CD4-positive, alpha-beta T cell (primary cell): ENCODE data around the gene PLXNB2. TPM values are rescaled to one million over a fixed set of nuclear protein-coding genes. Genes with fewer than 3 reads are reported as not detected.
"Not testable (repeated sequence)": the region's sequence is repeated elsewhere in the genome, so short reads cannot be mapped to it uniquely, and the experiment has no call there.

Experiments used
- ATAC-seq: fragments of 200-7000 bp; cut with Tn5 transposase; one replicate; pipeline ENCODE4 v1.10.0; 2022; ENCODE audit warnings: mild to moderate bottlenecking; ENCODE audit not compliant: poor library complexity
- CTCF ChIA-PET: fragments of 350-600 bp; sonication (Branson Sonifier 250); formaldehyde crosslinking; loops from one replicate; lab custom pipeline; 2021; ENCODE audit warnings: antibody characterized with exemption, inconsistent platforms; lab: Charles Lee
- POLR2A ChIA-PET: fragments of 350-600 bp; sonication (Branson Sonifier 250); formaldehyde crosslinking; loops from one replicate; lab custom pipeline; 2021; ENCODE audit warnings: antibody characterized with exemption, inconsistent platforms; lab: Charles Lee
- DNase-seq, 14 experiments: peaks; one replicate each; pipeline ENCODE4 v3.0.0-alpha.2; 2013 to 2020; ENCODE audit warnings: mixed read lengths in 2 of 14
- H3K27ac ChIP-seq, 2 donors: one replicate each; pipeline versions ENCODE4 v1.5.1 to v1.7.0; 2013; ENCODE audit warnings: low read length in 2 of 2, low read depth in 1 of 2, mild to moderate bottlenecking in 1 of 2
- H3K27me3 ChIP-seq, 2 experiments: 1 replicate in 1 of 2; 2 replicates in 1 of 2; pipeline versions ENCODE4 v1.6.1 to v1.7.0; 2013; ENCODE audit warnings: low read length in 2 of 2, control low read depth in 1 of 2, mild to moderate bottlenecking in 1 of 2, moderate library complexity in 1 of 2; ENCODE audit not compliant: insufficient read depth in 2 of 2, control insufficient read depth in 1 of 2
- H3K36me3 ChIP-seq: one replicate; pipeline ENCODE4 v1.6.1; 2013; ENCODE audit warnings: low read length, control low read depth; ENCODE audit not compliant: insufficient read depth
- H3K4me1 ChIP-seq: one replicate; pipeline ENCODE4 v1.6.1; 2013; ENCODE audit warnings: low read length, control low read depth; ENCODE audit not compliant: insufficient read depth
- H3K4me3 ChIP-seq: one replicate; pipeline ENCODE4 v1.5.1; 2013; ENCODE audit warnings: mild to moderate bottlenecking, low read length, moderate library complexity
- H3K9me3 ChIP-seq, 2 experiments: 1 replicate in 1 of 2; 2 replicates in 1 of 2; pipeline versions ENCODE4 v1.6.1 to v1.7.0; 2013; ENCODE audit warnings: low read length in 2 of 2, mild to moderate bottlenecking in 2 of 2, control low read depth in 1 of 2, moderate library complexity in 1 of 2; ENCODE audit not compliant: control insufficient read depth in 1 of 2, insufficient read depth in 1 of 2
- H3K27ac Mint-ChIP-seq: one replicate; pipeline ENCODE4 v1.8.0; 2020; ENCODE audit warnings: mixed read lengths
- H3K27me3 Mint-ChIP-seq: one replicate; pipeline ENCODE4 v1.8.0; 2021; ENCODE audit warnings: mixed read lengths
- H3K36me3 Mint-ChIP-seq: one replicate; pipeline ENCODE4 v1.8.0; 2021; ENCODE audit warnings: low read depth, mixed read lengths
- H3K4me1 Mint-ChIP-seq: one replicate; pipeline ENCODE4 v1.8.0; 2021; ENCODE audit warnings: low read depth, mixed read lengths
- H3K4me3 Mint-ChIP-seq: one replicate; pipeline ENCODE4 v1.8.0; 2020; ENCODE audit warnings: mild to moderate bottlenecking, mixed read lengths
- H3K9me3 Mint-ChIP-seq: one replicate; pipeline ENCODE4 v1.8.0; 2020; ENCODE audit warnings: mixed read lengths
- intact Hi-C, 2 experiments: fragments of 100-400 bp; cut with DNase I in 1 of 2; cut with micrococcal nuclease in 1 of 2; formaldehyde crosslinking; loops; one replicate each; pipeline versions ENCODE4 v1.15.1 to v1.9.0; 2023 to 2025; cut with DNase I, micrococcal nuclease
- total RNA-seq, 174 experiments: library from RNA in 2 of 174; stranded (reverse) in 2 of 174; gene quantifications; one replicate each; pipeline ENCODE4 v1.2.3 and lab custom pipeline; 2021 to 2026
- TF ChIP-seq, protein P1 (sequence below): fragments of 200-600 bp; IDR thresholded peaks from one replicate; pipeline ENCODE4 v1.8.0; 2022; ENCODE audit warnings: antibody characterized with exemption, mild to moderate bottlenecking

Gene PLXNB2
- total RNA-seq, 2 experiments from 2014 or later = 2.8 to 3.9 TPM

DNA sequence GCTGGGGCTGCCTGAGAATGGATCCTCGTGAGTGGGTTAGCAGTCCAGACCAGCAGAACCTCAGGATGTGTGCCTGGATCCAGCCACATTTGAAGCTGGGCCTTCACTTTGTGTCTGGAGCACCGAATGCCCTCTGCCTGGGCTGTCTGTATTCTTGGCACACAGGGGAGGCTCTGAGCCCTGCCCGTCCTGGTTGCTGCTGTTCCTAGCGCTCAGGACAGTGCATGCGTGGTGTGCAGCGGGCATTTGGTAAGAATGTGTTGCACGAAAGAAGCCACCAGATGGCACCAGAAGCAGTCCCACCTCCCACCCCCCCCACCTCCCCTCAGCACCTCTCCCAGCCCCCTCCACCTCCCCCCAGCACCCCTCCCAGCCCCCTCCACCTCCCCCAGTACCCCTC lies 33.1 kb downstream of the PLXNB2 start:
- H3K27me3 Mint-ChIP-seq = no peaks in the 10 kb centered on the region
- peak in 12 of 14 experiments; percentile 22 to 73 (median 36) for DNase-seq

DNA sequence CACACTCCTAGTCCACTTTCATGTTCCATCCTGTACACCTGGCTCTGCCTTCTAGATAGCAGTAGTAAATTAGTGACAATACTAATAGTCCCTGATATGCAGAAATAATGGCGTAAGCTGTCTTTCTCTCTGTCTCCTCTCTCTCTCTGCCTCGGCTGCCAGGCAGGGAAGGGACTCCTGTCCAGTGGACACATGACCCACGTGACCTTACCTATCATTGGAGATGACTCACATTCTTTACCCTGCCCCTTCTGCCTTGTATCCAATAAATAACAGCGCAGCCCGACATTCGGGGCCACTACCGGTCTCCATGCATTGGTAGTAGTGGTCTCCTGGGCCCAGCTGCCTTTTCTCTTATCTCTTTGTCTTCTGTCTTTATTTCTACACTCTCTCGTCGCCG lies 33.7 kb downstream of the PLXNB2 start:
- H3K9me3 Mint-ChIP-seq, H3K27ac ChIP-seq, H3K27ac Mint-ChIP-seq, H3K4me3 ChIP-seq, H3K27me3 ChIP-seq, H3K36me3 ChIP-seq, H3K27me3 Mint-ChIP-seq, POLR2A ChIA-PET, H3K36me3 Mint-ChIP-seq, DNase-seq, ATAC-seq: not testable (repeated sequence)
- Histone ChIP-seq H3K4me1 (peaks cover 35% of the 10 kb centered on the region), H3K9me3 (peaks cover 0 to 15% of the 10 kb centered on the region in 2 experiments)
- H3K4me3 Mint-ChIP-seq = peak overlapping the region; percentile 43
- intact Hi-C loops = loop anchor here in 1 of 2 experiments (1.0 to 10.0 kb wide), 3 partner anchors 54 to 341 kb away; partner anchors contain the start of gene DENND6B
- peaks cover 15% of the 10 kb centered on the region for H3K4me1 Mint-ChIP-seq
- CTCF ChIA-PET = interaction anchor here (1.0 kb wide), 1 partner anchor 347 kb away, joined by 3 read pairs; no protein-coding TSS in a partner anchor

More for the DNA sequence above, 33.1 kb downstream of the PLXNB2 start:
- intact Hi-C loops = loop anchor here in 1 of 2 experiments (1.0 to 10.0 kb wide), 3 partner anchors 53 to 340 kb away; partner anchors contain the start of gene DENND6B
- CTCF ChIA-PET = interaction anchor here (1.0 kb wide), 1 partner anchor 347 kb away, joined by 3 read pairs; no protein-coding TSS in a partner anchor
- H3K36me3 ChIP-seq = no peaks in the 10 kb centered on the region
- no peak overlapping the region for H3K27ac Mint-ChIP-seq
- no peak for ATAC-seq
- H3K4me3 ChIP-seq = no peak overlapping the region
- peaks cover 14% of the 10 kb centered on the region for H3K4me1 Mint-ChIP-seq
- H3K36me3 Mint-ChIP-seq = no peaks in the 10 kb centered on the region
- no peak overlapping the region for H3K27ac ChIP-seq
- peaks cover 0 to 15% of the 10 kb centered on the region in 2 experiments for H3K9me3 ChIP-seq
- TF ChIP-seq, protein P1, sequence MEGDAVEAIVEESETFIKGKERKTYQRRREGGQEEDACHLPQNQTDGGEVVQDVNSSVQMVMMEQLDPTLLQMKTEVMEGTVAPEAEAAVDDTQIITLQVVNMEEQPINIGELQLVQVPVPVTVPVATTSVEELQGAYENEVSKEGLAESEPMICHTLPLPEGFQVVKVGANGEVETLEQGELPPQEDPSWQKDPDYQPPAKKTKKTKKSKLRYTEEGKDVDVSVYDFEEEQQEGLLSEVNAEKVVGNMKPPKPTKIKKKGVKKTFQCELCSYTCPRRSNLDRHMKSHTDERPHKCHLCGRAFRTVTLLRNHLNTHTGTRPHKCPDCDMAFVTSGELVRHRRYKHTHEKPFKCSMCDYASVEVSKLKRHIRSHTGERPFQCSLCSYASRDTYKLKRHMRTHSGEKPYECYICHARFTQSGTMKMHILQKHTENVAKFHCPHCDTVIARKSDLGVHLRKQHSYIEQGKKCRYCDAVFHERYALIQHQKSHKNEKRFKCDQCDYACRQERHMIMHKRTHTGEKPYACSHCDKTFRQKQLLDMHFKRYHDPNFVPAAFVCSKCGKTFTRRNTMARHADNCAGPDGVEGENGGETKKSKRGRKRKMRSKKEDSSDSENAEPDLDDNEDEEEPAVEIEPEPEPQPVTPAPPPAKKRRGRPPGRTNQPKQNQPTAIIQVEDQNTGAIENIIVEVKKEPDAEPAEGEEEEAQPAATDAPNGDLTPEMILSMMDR = peak; percentile 38
- peaks cover 30% of the 10 kb centered on the region for H3K4me1 ChIP-seq
- no peak overlapping the region for H3K4me3 Mint-ChIP-seq
- H3K27me3 ChIP-seq = no peaks in the 10 kb centered on the region
- no peaks in the 10 kb centered on the region for H3K9me3 Mint-ChIP-seq
- POLR2A ChIA-PET = no interaction called here

DNA sequence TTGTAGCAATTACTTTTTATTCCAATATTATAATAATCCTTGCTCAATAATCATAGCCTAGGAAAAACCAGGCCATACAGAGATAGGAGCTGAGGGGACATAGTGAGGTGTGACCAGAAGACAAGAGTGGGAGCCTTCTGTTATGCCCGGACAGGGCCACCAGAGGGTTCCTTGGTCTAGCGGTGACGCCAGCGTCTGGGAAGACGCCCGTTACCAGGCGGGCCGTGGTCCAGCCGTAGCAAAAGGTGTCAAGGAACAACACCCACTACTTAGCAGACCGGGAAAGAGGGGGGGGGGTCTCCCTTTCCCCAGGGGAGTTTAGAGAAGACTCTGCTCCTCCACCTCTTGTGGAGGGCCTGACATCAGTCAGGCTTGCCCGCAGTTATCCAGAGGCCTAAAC lies 34.1 kb downstream of the PLXNB2 start:
- H3K27ac Mint-ChIP-seq, H3K36me3 ChIP-seq, H3K27me3 ChIP-seq, H3K36me3 Mint-ChIP-seq, DNase-seq, H3K4me3 ChIP-seq, ATAC-seq, H3K27ac ChIP-seq, H3K4me3 Mint-ChIP-seq, H3K9me3 Mint-ChIP-seq, H3K27me3 Mint-ChIP-seq: not testable (repeated sequence)
- ChIA-PET CTCF (interaction anchor here (1.4 kb wide), 1 partner anchor 54 kb away, joined by 3 read pairs; no protein-coding TSS in a partner anchor), POLR2A (interaction anchor here (0.9 kb wide), 1 partner anchor 42 kb away, joined by 3 read pairs; no protein-coding TSS in a partner anchor)
- peaks cover 19% of the 10 kb centered on the region for H3K4me1 Mint-ChIP-seq
- peaks cover 40% of the 10 kb centered on the region for H3K4me1 ChIP-seq
- H3K9me3 ChIP-seq = peaks cover 0 to 15% of the 10 kb centered on the region in 2 experiments
- intact Hi-C loops = loop anchor here in 1 of 2 experiments (10.0 kb wide), 1 partner anchor 341 kb away; no protein-coding TSS in a partner anchor

DNA sequence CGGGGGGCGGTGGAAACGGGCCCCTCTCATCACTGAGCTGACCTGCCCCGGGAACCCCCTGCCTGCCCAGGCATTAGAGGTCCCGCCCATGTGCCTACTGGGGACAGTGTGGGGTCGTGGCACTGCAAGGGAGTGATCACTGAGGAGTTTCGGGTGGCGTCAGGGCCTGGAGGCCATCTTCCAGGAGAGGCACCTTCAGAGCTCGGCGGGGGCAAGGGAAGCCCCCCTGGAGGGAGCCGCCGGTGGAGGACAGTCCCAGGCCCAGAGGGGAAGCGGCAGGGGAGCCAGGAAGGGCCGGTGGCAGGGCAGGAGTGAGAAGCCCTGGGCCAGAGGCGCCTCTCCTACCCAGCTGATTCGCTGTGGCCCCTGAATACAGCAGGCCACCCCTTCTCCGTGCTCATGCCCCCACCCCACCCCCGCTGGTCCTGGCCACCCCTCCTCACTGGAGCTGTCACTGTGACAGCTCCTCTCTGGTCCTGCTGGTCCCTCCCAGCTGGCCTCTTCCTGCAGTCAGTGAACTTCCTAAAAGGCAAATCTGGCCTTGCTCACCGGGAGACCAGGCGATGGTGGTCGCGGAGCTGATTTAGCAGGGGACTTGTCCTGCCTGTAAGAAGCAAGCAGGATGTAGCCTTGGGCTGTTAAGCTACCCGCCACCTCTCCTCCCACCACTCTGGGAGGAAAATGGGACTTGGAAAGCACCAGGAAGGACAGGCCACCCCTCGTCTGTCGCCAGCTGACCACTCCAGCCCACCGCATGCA lies 35.2 kb downstream of the PLXNB2 start:
- Histone ChIP-seq H3K9me3 (peaks cover 0 to 13% of the 10 kb centered on the region in 2 experiments), H3K4me1 (peaks cover 46% of the 10 kb centered on the region), H3K27ac (no peak overlapping the region), H3K36me3 (no peaks in the 10 kb centered on the region), H3K4me3 (no peak overlapping the region), H3K27me3 (no peaks in the 10 kb centered on the region)
- peaks cover 22% of the 10 kb centered on the region for H3K4me1 Mint-ChIP-seq
- ATAC-seq = no peak
- intact Hi-C loops = loop anchor here in 1 of 2 experiments (10.0 kb wide), 1 partner anchor 343 kb away; no protein-coding TSS in a partner anchor
- H3K4me3 Mint-ChIP-seq = peak overlapping the region; percentile 20
- H3K36me3 Mint-ChIP-seq = no peaks in the 10 kb centered on the region
- ChIA-PET CTCF (interaction anchor here (1.1 to 2.1 kb wide), 4 partner anchors 22 to 254 kb away, joined by 3 to 6 read pairs (median 3); partner anchors contain the start of genes HDAC10 and PPP6R2), POLR2A (interaction anchor here (0.9 to 1.1 kb wide), 2 partner anchors 43 to 69 kb away, joined by 3 to 5 read pairs; no protein-coding TSS in a partner anchor)
- DNase-seq = no peak
- no peak overlapping the region for H3K27ac Mint-ChIP-seq
- no peaks in the 10 kb centered on the region for H3K27me3 Mint-ChIP-seq
- TF ChIP-seq, protein P1 = no peak
- H3K9me3 Mint-ChIP-seq = no peaks in the 10 kb centered on the region
